Measurements from ENCODE around the gene XRCC1.
A peak's percentile ranks its signal among the peaks of the same experiment; 100 is the strongest.

Gene XRCC1

DNA sequence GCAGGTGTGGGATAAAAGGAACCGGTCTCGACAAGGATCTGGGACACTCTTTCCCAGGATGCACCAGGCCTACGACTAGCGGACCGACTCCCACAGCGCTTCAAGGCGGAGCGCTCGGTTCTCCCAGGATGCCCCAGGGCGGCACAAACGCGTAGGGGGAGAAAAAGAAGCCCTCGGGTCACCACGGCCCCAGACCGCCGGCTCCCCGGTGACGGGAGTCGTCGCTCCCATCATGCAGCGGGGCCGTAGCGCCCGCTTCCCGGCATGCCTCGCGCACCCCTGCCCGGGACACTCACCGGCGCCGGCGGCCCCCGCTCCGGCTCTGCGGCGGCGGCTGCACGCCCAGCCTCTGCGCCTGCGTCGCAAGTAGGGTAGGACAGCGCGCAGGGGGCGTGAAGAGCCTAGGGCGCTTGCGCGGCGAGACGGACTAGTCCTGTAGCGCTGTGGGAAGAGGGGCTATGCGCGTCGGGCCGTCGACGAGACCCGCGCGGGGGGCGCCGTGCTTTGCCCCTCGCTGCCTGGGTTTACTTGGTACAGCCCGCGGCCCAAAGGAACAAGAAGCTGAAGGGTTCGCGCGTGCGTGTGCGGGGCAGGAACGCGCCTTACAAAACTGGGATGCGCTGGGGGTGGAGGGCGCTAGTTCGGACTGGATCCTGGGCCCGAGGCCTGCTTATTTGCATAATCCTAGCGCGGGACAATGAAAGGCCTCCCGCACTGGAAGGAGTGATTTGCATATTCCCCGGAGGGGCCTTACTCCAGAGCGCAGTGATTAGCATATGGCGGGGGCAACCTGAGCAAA, 44.1 kb upstream of the XRCC1 start, which contains the start of gene ZNF428 (continued):
- TF ChIP-seq, protein P1, sequence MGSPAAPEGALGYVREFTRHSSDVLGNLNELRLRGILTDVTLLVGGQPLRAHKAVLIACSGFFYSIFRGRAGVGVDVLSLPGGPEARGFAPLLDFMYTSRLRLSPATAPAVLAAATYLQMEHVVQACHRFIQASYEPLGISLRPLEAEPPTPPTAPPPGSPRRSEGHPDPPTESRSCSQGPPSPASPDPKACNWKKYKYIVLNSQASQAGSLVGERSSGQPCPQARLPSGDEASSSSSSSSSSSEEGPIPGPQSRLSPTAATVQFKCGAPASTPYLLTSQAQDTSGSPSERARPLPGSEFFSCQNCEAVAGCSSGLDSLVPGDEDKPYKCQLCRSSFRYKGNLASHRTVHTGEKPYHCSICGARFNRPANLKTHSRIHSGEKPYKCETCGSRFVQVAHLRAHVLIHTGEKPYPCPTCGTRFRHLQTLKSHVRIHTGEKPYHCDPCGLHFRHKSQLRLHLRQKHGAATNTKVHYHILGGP (tag by site-specific recombination; IDR thresholded peaks at IDR 0.05) = no peak
- TF ChIP-seq BCL11B (tag by site-specific recombination; IDR thresholded peaks at IDR 0.05; ENCODE audit: low read depth) (peak; percentile 71; the same call in 1 of the 2 replicates), ZNF621 (tag by site-specific recombination; IDR thresholded peaks at IDR 0.05) (no peak), ZNF335 (tag by site-specific recombination; conservative IDR thresholded peaks at IDR 0.05) (peak; percentile 86), ZFP41 (tag by site-specific recombination; IDR thresholded peaks at IDR 0.05; ENCODE audit: borderline replicate concordance) (no peak), ZXDB (tag by site-specific recombination; IDR thresholded peaks at IDR 0.05) (peak; percentile 97), ZNF561 (tag by site-specific recombination; IDR thresholded peaks at IDR 0.05; ENCODE audit: borderline replicate concordance) (peak; percentile 94), ZNF791 (tag by site-specific recombination; IDR thresholded peaks at IDR 0.05) (0 out of 2 replicates have a peak, but pooled peaks have one; percentile 50), ZNF610 (tag by site-specific recombination; IDR thresholded peaks at IDR 0.05; ENCODE audit: borderline replicate concordance) (peak; percentile 92), ZNF777 (tag by site-specific recombination; IDR thresholded peaks at IDR 0.05; ENCODE audit: borderline replicate concordance) (peak; percentile 94), ZNF37A (tag by site-specific recombination; IDR thresholded peaks at IDR 0.05) (peak; percentile 51; the same call in 1 of the 2 replicates), ZNF423 (tag by site-specific recombination; IDR thresholded peaks at IDR 0.05) (peak; percentile 27; the same call in 1 of the 2 replicates), SP3 (tag by site-specific recombination; IDR thresholded peaks at IDR 0.05) (peak; percentile 70), KLF10 (tag by site-specific recombination; IDR thresholded peaks at IDR 0.05) (0 out of 2 replicates have a peak, but pooled peaks have one; percentile 75), OSR2 (tag by site-specific recombination; IDR thresholded peaks at IDR 0.05) (no peak), ZNF133 (tag by site-specific recombination; IDR thresholded peaks at IDR 0.05) (no peak)
- TF ChIP-seq, protein P2, sequence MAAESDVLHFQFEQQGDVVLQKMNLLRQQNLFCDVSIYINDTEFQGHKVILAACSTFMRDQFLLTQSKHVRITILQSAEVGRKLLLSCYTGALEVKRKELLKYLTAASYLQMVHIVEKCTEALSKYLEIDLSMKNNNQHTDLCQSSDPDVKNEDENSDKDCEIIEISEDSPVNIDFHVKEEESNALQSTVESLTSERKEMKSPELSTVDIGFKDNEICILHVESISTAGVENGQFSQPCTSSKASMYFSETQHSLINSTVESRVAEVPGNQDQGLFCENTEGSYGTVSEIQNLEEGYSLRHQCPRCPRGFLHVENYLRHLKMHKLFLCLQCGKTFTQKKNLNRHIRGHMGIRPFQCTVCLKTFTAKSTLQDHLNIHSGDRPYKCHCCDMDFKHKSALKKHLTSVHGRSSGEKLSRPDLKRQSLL (tag by site-specific recombination; IDR thresholded peaks at IDR 0.05) = peak; percentile 6; the same call in 1 of the 2 replicates
- TF ChIP-seq, protein P3, sequence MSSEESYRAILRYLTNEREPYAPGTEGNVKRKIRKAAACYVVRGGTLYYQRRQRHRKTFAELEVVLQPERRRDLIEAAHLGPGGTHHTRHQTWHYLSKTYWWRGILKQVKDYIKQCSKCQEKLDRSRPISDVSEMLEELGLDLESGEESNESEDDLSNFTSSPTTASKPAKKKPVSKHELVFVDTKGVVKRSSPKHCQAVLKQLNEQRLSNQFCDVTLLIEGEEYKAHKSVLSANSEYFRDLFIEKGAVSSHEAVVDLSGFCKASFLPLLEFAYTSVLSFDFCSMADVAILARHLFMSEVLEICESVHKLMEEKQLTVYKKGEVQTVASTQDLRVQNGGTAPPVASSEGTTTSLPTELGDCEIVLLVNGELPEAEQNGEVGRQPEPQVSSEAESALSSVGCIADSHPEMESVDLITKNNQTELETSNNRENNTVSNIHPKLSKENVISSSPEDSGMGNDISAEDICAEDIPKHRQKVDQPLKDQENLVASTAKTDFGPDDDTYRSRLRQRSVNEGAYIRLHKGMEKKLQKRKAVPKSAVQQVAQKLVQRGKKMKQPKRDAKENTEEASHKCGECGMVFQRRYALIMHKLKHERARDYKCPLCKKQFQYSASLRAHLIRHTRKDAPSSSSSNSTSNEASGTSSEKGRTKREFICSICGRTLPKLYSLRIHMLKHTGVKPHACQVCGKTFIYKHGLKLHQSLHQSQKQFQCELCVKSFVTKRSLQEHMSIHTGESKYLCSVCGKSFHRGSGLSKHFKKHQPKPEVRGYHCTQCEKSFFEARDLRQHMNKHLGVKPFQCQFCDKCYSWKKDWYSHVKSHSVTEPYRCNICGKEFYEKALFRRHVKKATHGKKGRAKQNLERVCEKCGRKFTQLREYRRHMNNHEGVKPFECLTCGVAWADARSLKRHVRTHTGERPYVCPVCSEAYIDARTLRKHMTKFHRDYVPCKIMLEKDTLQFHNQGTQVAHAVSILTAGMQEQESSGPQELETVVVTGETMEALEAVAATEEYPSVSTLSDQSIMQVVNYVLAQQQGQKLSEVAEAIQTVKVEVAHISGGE (tag by site-specific recombination; conservative IDR thresholded peaks at IDR 0.05; ENCODE audit: low read depth) = peak; percentile 69
- TF ChIP-seq, protein P4, sequence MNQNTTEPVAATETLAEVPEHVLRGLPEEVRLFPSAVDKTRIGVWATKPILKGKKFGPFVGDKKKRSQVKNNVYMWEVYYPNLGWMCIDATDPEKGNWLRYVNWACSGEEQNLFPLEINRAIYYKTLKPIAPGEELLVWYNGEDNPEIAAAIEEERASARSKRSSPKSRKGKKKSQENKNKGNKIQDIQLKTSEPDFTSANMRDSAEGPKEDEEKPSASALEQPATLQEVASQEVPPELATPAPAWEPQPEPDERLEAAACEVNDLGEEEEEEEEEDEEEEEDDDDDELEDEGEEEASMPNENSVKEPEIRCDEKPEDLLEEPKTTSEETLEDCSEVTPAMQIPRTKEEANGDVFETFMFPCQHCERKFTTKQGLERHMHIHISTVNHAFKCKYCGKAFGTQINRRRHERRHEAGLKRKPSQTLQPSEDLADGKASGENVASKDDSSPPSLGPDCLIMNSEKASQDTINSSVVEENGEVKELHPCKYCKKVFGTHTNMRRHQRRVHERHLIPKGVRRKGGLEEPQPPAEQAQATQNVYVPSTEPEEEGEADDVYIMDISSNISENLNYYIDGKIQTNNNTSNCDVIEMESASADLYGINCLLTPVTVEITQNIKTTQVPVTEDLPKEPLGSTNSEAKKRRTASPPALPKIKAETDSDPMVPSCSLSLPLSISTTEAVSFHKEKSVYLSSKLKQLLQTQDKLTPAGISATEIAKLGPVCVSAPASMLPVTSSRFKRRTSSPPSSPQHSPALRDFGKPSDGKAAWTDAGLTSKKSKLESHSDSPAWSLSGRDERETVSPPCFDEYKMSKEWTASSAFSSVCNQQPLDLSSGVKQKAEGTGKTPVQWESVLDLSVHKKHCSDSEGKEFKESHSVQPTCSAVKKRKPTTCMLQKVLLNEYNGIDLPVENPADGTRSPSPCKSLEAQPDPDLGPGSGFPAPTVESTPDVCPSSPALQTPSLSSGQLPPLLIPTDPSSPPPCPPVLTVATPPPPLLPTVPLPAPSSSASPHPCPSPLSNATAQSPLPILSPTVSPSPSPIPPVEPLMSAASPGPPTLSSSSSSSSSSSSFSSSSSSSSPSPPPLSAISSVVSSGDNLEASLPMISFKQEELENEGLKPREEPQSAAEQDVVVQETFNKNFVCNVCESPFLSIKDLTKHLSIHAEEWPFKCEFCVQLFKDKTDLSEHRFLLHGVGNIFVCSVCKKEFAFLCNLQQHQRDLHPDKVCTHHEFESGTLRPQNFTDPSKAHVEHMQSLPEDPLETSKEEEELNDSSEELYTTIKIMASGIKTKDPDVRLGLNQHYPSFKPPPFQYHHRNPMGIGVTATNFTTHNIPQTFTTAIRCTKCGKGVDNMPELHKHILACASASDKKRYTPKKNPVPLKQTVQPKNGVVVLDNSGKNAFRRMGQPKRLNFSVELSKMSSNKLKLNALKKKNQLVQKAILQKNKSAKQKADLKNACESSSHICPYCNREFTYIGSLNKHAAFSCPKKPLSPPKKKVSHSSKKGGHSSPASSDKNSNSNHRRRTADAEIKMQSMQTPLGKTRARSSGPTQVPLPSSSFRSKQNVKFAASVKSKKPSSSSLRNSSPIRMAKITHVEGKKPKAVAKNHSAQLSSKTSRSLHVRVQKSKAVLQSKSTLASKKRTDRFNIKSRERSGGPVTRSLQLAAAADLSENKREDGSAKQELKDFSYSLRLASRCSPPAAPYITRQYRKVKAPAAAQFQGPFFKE (tag by site-specific recombination; IDR thresholded peaks at IDR 0.05; ENCODE audit: borderline replicate concordance) = no peak
- TF ChIP-seq, protein P5, sequence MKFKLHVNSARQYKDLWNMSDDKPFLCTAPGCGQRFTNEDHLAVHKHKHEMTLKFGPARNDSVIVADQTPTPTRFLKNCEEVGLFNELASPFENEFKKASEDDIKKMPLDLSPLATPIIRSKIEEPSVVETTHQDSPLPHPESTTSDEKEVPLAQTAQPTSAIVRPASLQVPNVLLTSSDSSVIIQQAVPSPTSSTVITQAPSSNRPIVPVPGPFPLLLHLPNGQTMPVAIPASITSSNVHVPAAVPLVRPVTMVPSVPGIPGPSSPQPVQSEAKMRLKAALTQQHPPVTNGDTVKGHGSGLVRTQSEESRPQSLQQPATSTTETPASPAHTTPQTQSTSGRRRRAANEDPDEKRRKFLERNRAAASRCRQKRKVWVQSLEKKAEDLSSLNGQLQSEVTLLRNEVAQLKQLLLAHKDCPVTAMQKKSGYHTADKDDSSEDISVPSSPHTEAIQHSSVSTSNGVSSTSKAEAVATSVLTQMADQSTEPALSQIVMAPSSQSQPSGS (tag by site-specific recombination; IDR thresholded peaks at IDR 0.05; ENCODE audit: low read depth) = 0 out of 2 replicates have a peak, but pooled peaks have one; percentile 1
- TF ChIP-seq, protein P6, sequence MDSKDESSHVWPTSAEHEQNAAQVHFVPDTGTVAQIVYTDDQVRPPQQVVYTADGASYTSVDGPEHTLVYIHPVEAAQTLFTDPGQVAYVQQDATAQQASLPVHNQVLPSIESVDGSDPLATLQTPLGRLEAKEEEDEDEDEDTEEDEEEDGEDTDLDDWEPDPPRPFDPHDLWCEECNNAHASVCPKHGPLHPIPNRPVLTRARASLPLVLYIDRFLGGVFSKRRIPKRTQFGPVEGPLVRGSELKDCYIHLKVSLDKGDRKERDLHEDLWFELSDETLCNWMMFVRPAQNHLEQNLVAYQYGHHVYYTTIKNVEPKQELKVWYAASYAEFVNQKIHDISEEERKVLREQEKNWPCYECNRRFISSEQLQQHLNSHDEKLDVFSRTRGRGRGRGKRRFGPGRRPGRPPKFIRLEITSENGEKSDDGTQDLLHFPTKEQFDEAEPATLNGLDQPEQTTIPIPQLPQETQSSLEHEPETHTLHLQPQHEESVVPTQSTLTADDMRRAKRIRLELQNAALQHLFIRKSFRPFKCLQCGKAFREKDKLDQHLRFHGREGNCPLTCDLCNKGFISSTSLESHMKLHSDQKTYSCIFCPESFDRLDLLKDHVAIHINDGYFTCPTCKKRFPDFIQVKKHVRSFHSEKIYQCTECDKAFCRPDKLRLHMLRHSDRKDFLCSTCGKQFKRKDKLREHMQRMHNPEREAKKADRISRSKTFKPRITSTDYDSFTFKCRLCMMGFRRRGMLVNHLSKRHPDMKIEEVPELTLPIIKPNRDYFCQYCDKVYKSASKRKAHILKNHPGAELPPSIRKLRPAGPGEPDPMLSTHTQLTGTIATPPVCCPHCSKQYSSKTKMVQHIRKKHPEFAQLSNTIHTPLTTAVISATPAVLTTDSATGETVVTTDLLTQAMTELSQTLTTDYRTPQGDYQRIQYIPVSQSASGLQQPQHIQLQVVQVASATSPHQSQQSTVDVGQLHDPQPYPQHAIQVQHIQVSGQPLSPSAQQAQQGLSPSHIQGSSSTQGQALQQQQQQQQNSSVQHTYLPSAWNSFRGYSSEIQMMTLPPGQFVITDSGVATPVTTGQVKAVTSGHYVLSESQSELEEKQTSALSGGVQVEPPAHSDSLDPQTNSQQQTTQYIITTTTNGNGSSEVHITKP (tag by site-specific recombination; IDR thresholded peaks at IDR 0.05) = peak; percentile 100

All from HEK293 (cell line).